Measurements from ENCODE around the gene WDFY1. TPM values are rescaled to one million over a fixed set of nuclear protein-coding genes. Genes with fewer than 3 reads are reported as not detected.
A peak's percentile ranks its signal among the peaks of the same experiment; 100 is the strongest.

The WDFY1 gene
- total RNA-seq, 2 experiments from 2014 or later = 41.1 to 41.5 TPM

- TF ChIP-seq CTCF (IDR thresholded peaks at IDR 0.05) = no peak
- POLR2A ChIA-PET = interaction anchor here (0.8 to 1.0 kb wide), 4 partner anchors 20 to 41 kb away, joined by 3 to 4 read pairs (median 4); partner anchors contain the start of gene MRPL44
- intact Hi-C loops (cut with DNase I, micrococcal nuclease) = loop anchor here (2.0 to 5.0 kb wide), 3 partner anchors 15 to 38 kb away; partner anchors contain the start of gene WDFY1 (in 1 of the 2)
- H3K36me3 Mint-ChIP-seq (ENCODE audit: low read depth) = no peaks in the 10 kb centered on the region
- H3K27ac ChIP-seq (ENCODE audit: low read depth in 1 of 2, low read length in 2 of 2) = no peak overlapping the region
- CTCF ChIA-PET = no interaction called here
- ATAC-seq (ENCODE audit: poor library complexity) (peak; percentile 93), DNase-seq (peak in 6 of 14 experiments; percentile 10 to 76 (median 50))
- peaks cover 28% of the 10 kb centered on the region for H3K4me1 ChIP-seq (ENCODE audit: insufficient read depth, low read length)
- no peaks in the 10 kb centered on the region for H3K9me3 Mint-ChIP-seq
- no peaks in the 10 kb centered on the region for H3K27me3 Mint-ChIP-seq
- peak overlapping the region; percentile 68 for H3K4me3 Mint-ChIP-seq
- H3K4me3 ChIP-seq (ENCODE audit: low read length) = peak overlapping the region; percentile 8
- H3K27me3 ChIP-seq (ENCODE audit: control insufficient read depth in 1 of 2, insufficient read depth in 2 of 2, low read length in 2 of 2) = no peaks in the 10 kb centered on the region
- no peaks in the 10 kb centered on the region for H3K9me3 ChIP-seq (ENCODE audit: control insufficient read depth in 1 of 2, insufficient read depth in 1 of 2, low read length in 2 of 2)
- H3K27ac Mint-ChIP-seq = peak overlapping the region; percentile 68
- peaks cover 63% of the 10 kb centered on the region for H3K4me1 Mint-ChIP-seq (ENCODE audit: low read depth)
- H3K36me3 ChIP-seq (ENCODE audit: insufficient read depth, low read length) = no peaks in the 10 kb centered on the region
Measured at GRCh38 chr2:223929571-223930102, 15.5 kb downstream of the WDFY1 start.

GRCh38 chr2:223928113-223929006, 16.8 kb downstream of the WDFY1 start:
- ChIA-PET POLR2A (no interaction called here), CTCF (no interaction called here)
- Histone ChIP-seq H3K27me3 (ENCODE audit: control insufficient read depth in 1 of 2, insufficient read depth in 2 of 2, low read length in 2 of 2) (no peaks in the 10 kb centered on the region), H3K4me1 (ENCODE audit: insufficient read depth, low read length) (peaks cover 26% of the 10 kb centered on the region), H3K27ac (ENCODE audit: low read depth in 1 of 2, low read length in 2 of 2) (no peak overlapping the region), H3K4me3 (ENCODE audit: low read length) (no peak overlapping the region), H3K9me3 (ENCODE audit: control insufficient read depth in 1 of 2, insufficient read depth in 1 of 2, low read length in 2 of 2) (no peaks in the 10 kb centered on the region), H3K36me3 (ENCODE audit: insufficient read depth, low read length) (no peaks in the 10 kb centered on the region)
- no peak for TF ChIP-seq CTCF (IDR thresholded peaks at IDR 0.05)
- Mint-ChIP-seq H3K36me3 (ENCODE audit: low read depth) (no peaks in the 10 kb centered on the region), H3K27me3 (no peaks in the 10 kb centered on the region), H3K9me3 (no peaks in the 10 kb centered on the region), H3K4me3 (peak overlapping the region; percentile 58), H3K4me1 (ENCODE audit: low read depth) (peaks cover 61% of the 10 kb centered on the region), H3K27ac (no peak overlapping the region)
- no peak for DNase-seq
- intact Hi-C loops (cut with DNase I, micrococcal nuclease) = loop anchor here in 1 of 2 experiments (2.0 to 5.0 kb wide), 2 partner anchors 26 to 39 kb away; no protein-coding TSS in a partner anchor
- no peak for ATAC-seq (ENCODE audit: poor library complexity)

- Histone ChIP-seq H3K27ac (ENCODE audit: low read depth in 1 of 2, low read length in 2 of 2) (no peak overlapping the region), H3K4me1 (ENCODE audit: insufficient read depth, low read length) (peaks cover 18% of the 10 kb centered on the region), H3K27me3 (ENCODE audit: control insufficient read depth in 1 of 2, insufficient read depth in 2 of 2, low read length in 2 of 2) (no peaks in the 10 kb centered on the region), H3K4me3 (ENCODE audit: low read length) (no peak overlapping the region), H3K9me3 (ENCODE audit: control insufficient read depth in 1 of 2, insufficient read depth in 1 of 2, low read length in 2 of 2) (no peaks in the 10 kb centered on the region), H3K36me3 (ENCODE audit: insufficient read depth, low read length) (no peaks in the 10 kb centered on the region)
- CTCF ChIA-PET = no interaction called here
- H3K4me3 Mint-ChIP-seq = no peak overlapping the region
- DNase-seq (no peak), ATAC-seq (ENCODE audit: poor library complexity) (no peak)
- no peaks in the 10 kb centered on the region for H3K9me3 Mint-ChIP-seq
- intact Hi-C loops (cut with DNase I, micrococcal nuclease) = loop anchor here in 1 of 2 experiments (5.0 kb wide), 1 partner anchor 42 kb away; no protein-coding TSS in a partner anchor
- peaks cover 5% of the 10 kb centered on the region for H3K36me3 Mint-ChIP-seq (ENCODE audit: low read depth)
- POLR2A ChIA-PET = interaction anchor here (1.3 kb wide), 1 partner anchor 43 kb away, joined by 3 read pairs; no protein-coding TSS in a partner anchor
- H3K27me3 Mint-ChIP-seq = no peaks in the 10 kb centered on the region
- H3K4me1 Mint-ChIP-seq (ENCODE audit: low read depth) = peaks cover 50% of the 10 kb centered on the region
- no peak for TF ChIP-seq CTCF (IDR thresholded peaks at IDR 0.05)
- H3K27ac Mint-ChIP-seq = no peak overlapping the region
Measured at GRCh38 chr2:223925106-223925505, 20.0 kb downstream of the WDFY1 start.

Measured in CD4-positive, alpha-beta T cell (primary cell).